Measurements from ENCODE around the gene FANK1.
A peak's percentile ranks its signal among the peaks of the same experiment; 100 is the strongest.

FANK1 gene

DNA sequence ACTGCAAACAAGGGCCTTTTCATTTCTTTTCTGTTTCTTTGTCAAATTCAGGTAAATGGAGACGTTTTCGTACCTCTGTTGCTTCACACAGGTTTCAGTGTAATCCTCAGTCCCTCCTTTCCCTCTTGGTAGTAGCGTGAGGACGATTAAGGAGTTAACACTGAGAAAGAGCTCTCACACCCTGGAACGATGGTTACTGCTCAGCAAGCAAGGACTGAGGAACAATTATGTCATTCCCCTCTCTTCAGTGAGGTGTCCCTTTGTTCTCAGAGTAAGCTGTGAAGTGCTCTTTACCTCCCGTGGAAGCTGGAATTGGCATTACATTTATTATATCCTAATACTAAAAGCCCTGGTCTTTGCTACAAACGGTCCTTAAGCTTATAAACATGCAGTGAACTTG is 95.9 kb downstream of the FANK1 start:
- no peak for DNase-seq

DNA sequence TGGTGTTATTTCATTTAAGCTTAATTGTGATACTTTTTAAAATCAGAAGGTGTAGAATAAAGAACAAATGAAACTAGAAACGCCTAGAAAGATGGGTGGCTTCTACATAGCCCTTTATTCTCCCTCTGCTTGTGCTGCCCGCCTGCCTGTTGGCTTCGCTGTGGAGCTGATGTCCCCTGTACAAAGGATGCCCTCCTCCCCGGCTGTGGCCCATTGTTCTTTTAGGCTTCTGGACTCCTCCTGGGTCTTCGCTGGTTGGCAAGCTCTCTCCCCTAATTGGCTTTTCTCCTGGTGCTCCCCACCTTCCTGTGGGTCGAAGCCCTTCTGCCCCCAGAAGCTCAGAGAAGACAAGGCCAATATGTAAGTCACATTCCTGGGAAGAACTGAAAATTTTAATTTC is 98.2 kb downstream of the FANK1 start:
- no peak for DNase-seq

DNA sequence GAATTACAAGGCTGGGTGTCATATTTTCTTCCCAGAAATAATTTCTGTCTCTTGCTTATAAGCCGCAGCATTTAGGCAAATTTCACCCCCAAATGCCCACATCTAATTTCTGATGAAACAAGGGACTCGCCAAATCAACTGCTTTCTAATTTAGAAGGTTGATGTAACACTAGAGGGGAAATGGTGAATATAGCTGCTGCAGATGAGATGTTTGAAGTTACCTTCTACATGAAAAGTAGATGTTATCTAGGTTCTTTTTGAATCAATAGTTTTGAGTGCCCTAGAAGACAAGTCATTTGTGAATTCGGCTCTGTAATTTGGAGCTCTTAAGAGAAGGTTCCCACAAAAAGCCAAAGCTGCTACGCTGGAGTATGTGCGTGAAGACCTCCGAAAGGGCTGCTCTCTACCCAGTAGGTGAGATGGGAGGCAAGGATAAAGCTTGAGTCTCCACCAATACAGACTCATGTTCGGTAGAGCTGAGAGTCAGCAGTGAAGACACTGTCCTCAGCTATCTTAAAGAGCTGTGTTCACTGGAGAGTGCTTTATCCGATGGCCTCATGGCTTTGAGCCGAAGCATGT is 99.5 kb downstream of the FANK1 start:
- no peak for DNase-seq

DNA sequence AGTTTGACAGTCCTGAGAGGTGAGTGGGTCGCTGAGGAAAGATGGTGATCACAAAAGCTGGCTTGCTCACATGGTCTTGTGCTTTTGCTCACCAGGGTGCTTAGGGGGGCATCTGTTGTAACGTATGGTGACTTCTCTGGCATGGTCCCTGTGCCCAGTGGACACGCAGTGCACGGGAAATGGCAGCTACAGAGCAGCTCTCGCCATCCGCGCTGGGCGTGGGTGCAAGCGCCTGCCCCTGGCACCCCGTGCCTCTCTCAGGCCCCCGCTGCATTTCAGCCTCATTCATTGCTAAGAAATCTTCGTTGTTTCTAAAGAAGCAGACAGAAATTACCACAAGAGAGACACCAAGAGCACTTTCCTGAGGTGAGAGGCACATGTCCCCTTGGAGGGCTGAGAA is 101.2 kb downstream of the FANK1 start:
- no peak for DNase-seq

DNA sequence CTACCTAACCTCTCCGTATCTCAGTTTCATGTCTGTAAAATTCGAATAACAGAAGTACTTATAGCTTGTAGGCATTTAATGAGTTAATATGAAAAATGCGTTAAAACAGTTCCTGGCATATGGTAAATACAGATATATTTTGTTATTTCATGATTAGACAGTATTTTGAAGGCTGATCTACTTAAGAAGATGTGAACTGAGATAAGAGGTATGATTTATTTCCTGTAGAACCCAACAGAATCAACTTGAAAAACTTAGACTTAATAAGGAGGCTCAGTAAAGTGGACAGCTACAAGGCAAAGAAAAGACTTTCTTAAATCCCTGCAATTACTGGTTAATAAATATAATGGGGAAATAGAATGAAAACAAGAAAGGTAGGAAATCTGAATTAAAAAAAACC is 103.3 kb downstream of the FANK1 start:
- DNase-seq, result no peak

DNA sequence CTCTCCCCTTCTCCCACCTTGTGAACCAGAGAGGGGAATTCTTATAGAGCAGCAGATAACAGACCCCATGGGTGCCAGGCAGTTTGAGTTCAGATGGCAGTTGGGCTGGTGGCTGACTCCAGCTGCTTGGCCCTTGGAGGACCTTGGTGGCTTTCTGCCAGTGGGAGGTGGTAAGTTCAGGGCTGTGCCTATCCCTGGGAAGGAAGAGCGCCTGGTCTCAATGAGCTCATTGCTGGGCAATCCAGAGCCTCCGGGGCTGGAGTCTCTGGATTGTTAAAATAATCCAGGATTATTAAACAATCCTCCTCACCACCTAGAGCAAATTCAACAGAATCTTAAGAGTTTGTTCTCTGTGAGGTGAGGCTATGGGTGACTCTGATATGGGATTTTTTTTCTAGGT is 105.2 kb downstream of the FANK1 start:
- no peak for DNase-seq

DNA sequence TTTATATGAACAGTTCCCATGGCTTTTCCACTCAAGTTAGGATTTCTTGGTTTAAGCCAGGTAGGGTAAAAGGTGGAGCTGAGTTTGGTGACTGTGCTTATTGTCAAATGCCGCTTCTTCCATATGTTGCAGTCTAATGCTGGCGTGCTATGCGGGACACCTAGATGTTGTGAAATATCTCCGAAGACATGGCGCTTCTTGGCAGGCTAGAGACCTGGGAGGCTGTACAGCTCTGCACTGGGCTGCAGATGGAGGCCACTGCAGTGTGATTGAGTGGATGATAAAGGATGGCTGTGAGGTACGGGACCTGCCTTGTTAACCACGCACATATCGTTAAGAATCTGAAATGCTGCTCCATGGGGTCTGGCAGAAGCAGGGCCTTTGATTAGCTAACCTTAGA is 108.4 kb downstream of the FANK1 start:
- DNase-seq, result no peak

DNA sequence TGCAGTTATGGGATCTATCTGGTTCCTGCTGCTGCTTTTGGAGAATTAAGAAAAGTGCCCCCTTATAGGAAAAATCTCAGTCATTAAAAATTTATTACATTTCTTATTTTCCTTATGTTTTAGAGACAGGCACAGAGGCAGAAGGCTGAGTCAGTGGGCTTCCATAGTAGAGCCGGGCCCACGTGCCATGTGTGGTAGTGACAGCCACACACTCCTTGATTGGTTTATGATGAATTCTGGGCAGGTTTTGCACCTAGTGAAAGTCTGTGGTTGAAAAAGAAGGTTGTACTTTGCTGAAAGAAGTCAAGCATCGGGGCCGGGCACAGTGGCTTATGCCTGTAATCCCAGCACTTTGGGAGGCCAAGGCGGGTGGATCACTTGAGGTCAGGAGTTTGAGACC is 109.9 kb downstream of the FANK1 start:
- DNase-seq, result no peak

DNA sequence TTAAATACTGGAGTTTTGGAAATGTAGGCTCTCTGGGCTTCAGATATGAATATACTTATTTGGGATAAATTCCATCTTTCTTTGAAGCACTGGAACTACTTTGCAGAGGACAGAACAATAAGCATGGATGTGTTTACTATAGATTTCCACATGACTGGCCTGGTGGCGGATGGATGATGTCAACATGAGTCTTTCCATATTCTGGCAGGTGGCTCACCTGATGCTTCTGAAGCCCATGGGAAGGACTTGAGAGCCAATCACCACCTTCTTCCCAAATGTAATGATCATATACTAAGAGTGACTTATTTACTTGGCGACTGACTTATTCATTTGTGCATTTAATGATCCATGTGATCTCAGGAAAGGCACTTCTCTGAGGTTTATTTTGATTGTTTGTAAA is 110.5 kb downstream of the FANK1 start:
- DNase-seq, result no peak

DNA sequence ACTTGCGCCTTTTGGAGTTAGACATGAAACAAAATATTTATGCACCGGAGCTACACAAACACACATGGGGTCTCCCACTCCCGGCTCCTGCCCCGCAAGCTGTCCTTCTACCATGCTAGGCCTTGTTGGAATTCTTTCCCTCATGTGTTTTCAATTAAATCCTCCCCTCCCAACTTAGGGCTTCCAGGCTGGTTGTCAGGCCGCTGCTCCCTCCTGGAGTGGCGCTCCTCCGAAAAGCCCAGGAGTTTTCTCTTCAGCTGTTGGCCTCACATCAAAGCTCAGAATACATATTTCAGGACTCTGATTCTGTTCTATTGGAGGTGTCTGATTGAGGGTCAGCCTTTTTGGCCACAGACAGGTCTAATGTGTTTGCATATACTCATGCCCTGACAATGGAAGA is 113.3 kb downstream of the FANK1 start:
- no peak for DNase-seq

DNA sequence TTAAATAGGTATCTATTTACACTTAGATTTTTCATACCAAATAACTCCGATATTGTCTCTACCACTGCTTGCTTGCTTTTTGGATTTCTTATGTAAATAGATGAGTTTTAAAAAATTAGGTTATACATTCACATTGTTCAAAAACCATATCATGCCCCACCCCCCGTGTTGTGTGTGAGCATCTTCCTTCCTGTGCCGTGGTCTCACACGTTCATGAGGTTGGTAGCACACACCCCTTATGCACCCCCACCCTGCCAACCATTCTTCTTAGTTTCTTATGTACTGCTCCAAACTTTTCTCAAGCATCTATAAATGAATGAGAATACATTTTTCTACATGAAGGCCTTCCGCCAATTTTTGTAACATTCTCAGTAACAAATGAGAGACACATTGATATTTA is 115.6 kb downstream of the FANK1 start:
- no peak for DNase-seq

DNA sequence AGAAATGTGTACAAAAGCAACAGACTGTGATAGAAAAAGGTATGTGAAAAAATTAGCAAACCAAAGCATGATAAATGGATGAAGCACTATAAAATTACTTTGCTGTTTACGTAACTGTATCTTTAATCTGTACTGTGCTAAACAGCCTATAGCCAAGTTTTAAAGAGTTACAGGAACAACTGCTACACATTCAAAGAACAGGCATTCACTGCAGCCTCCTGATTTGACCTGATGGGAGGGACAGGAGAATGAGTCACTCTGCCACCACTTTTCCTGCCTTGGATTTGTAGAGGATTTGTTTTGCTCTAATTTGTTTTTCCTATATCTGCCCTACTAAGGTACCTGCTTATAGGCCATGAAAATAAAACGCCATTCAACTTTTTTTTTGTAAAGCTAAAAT is 116.1 kb downstream of the FANK1 start:
- DNase-seq, result no peak

DNA sequence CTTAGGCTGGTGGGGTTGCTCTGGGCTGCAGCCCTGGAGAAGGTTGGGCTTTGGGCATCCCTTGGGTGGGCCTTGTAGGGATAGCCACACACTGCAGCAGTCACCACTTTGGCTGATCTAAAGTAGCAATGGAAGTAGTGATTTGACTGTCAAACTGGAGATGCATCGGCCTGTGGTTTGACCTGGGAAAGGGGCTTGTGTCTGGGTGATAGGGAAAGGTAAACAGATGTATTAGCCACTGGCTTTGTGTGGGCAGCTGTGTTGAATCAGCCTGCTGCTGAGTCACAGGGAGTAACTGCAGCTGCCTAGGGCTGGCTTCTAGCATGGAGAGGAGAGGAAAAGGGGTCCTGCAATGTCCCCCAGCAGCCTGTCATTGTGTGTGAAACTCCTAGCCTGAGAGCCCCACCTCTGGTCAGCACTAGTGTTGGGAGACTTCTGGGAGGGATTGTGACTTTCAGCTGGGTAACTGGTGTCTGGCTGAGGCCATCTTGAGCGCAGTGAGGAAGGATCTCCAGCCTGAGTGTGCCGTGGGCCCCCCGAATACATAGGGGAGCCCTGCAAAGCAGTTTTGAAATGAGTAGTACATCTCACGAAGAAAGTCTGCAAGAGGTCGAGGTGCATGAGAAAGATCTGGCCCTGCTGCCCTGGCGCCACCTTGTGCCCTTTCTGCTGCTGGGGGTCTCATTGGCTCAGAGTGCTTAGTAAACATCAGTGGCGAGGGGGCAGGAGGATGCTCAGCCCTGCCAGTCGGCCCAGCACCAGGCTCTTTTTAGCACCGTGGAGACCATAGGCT is 117.3 kb downstream of the FANK1 start:
- DNase-seq, result peak; percentile 15

DNA sequence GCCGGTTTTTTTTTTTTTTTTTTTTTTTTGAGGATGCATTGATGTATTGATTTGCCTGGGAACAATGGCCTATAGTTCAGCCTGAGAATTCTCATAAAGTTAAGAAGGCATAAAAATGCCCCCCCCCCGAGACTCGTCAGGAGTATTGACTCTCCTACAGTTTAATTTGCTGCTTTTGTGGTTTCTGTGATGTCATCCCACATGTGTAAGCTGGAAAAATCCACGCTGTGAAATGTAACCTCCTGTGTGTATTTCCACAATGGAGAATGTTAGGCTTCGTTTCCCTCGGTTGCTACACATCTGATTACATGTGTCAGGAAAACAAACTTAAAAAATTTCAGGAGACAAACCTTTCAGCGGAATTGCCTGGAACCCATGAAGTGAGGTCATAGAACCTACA is 117.9 kb downstream of the FANK1 start:
- no peak for DNase-seq

DNA sequence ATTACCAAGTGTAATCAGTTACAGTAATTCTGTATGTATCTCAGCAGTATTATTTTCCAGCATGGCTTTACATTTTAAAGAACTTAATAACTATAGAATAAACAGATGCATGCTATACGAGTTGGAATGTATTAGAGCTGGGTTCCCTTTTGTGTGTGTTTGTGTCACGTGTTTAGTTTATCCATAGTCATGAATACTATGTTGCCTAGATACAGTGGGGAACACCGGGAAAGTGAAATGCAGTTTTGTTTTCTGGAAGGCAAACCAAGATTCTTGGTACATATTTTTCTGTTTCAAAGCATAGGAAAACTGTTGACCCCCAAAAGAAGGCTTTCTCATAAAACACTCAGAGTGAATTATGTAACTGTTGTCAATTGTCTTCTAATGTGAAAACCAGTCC is 119.0 kb downstream of the FANK1 start:
- DNase-seq, result no peak

DNA sequence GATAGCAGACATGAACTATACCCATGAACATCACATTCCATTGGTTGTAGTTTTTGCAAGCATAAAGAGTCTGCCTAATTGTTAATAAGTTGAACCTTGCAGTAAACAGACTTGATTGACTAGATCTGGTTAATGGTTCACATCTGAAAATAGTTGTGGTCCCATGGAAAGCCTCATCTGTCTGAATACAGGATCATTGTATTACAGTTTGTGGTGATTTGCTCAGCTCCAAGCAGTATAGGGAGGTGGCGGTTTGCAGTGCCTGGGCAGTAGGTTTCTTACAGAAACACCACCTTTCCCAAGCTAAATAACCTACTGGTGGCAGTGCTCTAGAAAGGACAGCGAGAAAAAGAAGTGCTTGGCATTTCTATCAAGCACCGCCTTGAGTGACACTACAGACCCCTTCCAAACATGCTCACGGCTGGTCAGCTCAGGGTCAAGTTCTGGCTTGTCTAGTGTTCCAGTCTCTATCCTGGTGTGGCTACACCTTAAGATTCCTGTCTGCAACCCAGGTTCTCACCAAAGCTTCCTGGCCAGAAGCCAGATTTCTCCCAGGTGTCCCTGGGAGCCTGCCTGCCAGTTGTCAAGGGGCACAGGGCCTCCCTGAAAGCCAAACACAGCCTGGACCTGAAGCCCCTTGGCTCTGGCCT is 119.9 kb downstream of the FANK1 start:
- DNase-seq, result no peak

DNA sequence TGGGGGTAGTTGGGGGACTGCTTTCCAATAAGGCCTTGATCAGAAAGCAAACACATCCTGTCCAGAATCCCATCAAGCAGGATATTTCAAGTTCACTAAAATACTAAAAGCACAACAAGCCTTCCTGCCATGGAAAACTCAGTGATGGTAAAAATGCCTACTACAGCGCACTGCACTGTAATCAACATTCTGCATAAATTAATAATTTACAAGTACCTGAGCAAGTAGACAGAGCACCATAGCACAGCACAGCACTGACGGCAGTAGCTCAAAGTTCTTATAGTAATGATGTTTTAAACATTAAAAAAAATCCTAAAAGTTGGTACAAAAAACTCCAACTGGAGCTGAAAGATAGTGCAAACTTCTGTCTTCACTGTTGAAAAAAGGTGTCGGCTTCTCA is 120.5 kb downstream of the FANK1 start:
- DNase-seq, result no peak

DNA sequence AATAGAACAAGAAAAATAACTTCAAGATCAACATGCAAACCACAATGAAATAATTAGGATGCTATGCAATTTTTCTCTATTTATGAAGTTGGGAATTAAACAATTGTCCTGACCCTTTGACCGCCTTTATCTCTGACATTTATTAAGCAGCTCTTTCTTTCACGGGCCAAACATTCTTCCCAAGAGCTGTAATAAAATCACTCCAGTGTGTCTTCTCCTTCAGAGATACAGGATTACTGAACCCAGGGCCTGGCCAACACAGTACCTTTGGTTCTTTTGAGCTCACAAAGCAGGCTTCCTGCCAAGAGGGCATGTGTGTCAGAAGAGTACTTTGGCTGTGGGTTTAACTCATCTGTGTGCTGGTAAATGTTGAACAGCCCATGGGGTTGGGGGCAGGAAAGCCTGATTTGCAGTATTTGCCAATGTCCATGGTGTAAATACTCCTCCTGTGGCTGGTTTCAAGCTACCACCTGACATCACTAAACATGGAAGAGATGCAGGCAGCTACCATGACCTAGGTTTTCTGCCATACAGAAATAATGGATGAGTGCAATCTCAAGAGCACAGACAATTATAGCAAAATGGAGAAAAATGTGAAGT is 121.7 kb downstream of the FANK1 start:
- no peak for DNase-seq

DNA sequence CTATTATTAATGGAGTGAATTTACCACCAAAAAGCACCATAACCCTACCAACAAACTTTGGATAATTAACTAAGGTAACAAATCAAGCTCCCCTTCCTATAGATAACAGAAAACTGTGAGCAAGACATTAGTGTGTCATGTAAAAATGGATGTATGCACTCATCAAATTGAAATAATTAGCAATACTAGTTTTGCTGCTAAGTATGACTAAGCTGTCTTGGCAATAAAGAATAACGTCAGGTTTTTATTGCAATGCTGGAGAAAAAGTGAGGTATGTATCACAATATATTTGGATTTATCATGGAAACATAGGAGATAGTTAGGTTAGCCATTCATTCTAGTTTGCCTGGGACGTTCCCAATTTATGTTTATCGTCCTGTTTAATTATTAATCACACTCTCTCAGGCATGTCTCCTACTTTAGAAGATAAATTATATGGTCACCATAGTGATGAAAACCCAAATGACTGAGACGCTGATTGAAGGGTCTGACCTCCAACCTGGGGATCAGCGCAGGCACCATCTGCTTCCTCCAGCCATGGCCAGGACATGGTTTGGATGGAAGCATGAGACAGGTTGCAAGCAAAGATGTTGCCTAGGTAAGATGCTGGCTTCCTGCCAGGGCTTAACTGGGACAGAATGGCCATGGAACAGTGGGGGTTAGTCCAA is 125.6 kb downstream of the FANK1 start:
- no peak for DNase-seq

DNA sequence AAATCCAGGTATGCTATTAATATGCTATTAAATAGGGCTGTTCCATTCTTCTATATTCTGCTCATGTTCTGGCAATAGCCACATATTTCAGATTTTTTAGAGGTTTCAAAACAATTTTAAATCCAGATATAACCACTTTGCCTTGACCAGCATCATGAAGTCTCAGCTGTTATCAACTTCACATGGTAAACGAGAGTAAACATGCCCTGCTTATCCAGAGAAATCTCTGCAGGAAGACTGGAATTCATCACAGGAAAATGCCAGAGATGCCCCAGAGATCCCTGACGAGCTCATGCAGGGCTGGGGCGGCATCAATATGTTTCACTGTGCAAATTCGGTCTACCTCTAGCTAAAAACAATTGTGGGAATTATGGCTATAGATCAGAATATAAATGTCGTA is 126.5 kb downstream of the FANK1 start:
- no peak for DNase-seq

DNA sequence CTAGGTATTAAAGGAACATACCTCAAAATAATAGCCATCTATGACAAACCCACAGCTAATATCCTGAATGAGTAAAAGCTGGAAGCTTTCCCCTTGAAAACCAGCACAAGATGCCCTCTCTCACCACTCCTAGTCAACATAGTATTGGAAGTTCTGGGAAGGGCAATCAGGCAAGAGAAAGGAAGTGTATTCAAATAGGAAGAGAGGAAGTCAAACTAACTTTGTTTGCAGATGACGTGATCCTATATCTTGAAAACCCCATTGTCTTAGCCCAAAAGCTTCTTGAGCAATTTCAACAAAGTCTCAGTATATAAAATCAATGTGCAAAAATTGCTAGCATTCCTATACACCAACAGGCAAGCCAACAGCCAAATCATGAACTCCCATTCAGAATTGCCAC is 131.3 kb downstream of the FANK1 start:
- DNase-seq, result no peak

DNA sequence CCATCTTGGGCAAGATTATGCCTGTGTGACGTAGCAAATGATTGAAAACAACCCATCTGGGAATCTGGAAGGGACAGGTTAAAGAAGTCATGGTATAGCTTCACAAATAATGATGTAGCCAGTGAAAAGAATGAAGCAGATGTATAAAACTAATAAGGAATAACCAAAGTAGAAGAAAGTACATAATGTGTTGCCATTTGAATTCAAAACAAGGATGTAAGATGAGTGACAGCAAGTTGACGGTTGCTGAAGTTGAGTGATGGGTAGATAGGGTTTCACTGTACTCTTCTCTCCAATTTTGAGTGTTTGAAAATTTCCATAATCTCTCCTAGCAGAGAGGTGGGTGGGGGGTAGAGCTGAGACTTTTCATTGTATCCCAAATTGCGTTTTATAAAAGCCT is 133.6 kb downstream of the FANK1 start:
- no peak for DNase-seq

DNA sequence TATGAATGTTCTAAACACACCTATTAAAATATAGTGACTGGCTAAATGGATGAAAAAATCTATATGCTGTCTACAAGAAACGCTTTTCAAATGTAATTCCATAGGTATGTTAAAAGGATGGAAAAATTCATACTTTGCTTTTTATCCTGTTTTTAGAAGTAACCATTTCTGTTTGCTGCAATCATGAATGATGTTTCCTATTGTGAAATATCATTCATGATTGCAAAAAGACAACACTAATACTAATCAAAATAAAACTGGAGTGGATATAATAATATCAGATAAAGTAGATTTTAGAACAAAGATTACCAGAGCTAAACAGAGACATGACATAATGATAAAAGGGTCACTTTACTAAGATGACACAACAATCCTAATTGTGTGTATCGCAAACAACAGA is 138.2 kb downstream of the FANK1 start:
- DNase-seq, result no peak

DNA sequence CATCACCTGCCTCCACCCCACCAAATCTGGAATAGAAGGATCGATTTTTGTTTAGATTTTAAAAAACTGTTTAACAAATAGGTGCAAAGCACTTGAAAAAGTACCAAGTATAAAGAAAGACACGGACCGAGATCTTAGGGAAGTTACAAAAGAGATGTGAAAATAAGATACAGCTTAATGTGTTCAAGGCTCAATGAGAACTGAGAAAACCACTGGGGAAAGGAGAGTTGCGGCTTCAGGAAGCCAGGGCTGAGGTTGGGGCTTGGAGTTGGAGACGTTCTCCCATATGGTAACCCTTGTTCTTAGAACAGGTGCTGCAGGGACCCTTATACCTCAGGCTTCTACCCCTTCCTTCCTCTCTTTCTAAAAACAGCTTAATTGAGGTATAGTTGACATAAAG is 140.2 kb downstream of the FANK1 start:
- no peak for DNase-seq
